ENCODE results near the gene FGFR2.

DNA sequence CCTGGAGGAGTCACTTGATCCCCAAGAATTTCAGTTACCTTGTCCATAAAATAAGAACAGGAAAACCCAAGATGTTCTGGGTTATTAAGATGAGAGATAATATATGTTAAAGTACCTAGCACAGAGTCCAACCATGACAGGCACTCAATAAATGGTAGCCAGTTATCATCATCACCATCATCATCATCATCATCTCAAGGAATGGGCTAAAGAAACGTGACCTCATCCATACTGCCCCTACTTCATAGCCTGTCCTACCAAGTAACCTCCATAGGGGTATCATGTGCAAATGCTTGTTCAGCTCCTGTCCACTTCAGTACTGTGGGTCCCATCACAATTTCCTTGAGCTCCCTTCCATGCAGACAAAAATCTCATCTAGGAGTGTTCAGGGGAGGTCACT lies 14.4 kb downstream of the FGFR2 start:
- TF ChIP-seq, protein P1, sequence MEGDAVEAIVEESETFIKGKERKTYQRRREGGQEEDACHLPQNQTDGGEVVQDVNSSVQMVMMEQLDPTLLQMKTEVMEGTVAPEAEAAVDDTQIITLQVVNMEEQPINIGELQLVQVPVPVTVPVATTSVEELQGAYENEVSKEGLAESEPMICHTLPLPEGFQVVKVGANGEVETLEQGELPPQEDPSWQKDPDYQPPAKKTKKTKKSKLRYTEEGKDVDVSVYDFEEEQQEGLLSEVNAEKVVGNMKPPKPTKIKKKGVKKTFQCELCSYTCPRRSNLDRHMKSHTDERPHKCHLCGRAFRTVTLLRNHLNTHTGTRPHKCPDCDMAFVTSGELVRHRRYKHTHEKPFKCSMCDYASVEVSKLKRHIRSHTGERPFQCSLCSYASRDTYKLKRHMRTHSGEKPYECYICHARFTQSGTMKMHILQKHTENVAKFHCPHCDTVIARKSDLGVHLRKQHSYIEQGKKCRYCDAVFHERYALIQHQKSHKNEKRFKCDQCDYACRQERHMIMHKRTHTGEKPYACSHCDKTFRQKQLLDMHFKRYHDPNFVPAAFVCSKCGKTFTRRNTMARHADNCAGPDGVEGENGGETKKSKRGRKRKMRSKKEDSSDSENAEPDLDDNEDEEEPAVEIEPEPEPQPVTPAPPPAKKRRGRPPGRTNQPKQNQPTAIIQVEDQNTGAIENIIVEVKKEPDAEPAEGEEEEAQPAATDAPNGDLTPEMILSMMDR (IDR thresholded peaks at IDR 0.05; ENCODE audit: poor library complexity, severe bottlenecking): no peak
- TF ChIP-seq REST (IDR thresholded peaks at IDR 0.05; ENCODE audit: borderline replicate concordance) (no peak), POLR2AphosphoS5 (IDR thresholded peaks at IDR 0.05) (no peak), EZH2 (IDR thresholded peaks at IDR 0.05; ENCODE audit: borderline replicate concordance, insufficient read depth, low read length, poor library complexity, severe bottlenecking) (no peak), EP300 (conservative IDR thresholded peaks at IDR 0.05; ENCODE audit: poor library complexity, severe bottlenecking) (no peak), SMC3 (conservative IDR thresholded peaks at IDR 0.05; ENCODE audit: poor library complexity) (no peak), RAD21 (conservative IDR thresholded peaks at IDR 0.05) (no peak), TAF1 (IDR thresholded peaks at IDR 0.05; ENCODE audit: low read depth) (no peak)
